DMS153 treated with DMSO at 0.1 percent for 48 hours (cell line): ENCODE measurements around the gene SLC25A21.

ENCODE experiments used
- DNase-seq: peaks from one replicate; lab custom pipeline; 2025; ENCODE audit not compliant: unreplicated experiment; lab: John Stamatoyannopoulos, UW

The SLC25A21 gene

GRCh38 chr14:36785511-36785910 is 386.9 kb downstream of the SLC25A21 start:
- no peak for DNase-seq

- no peak for DNase-seq
Observed at GRCh38 chr14:36784541-36784940, 387.9 kb downstream of the SLC25A21 start.

- DNase-seq = no peak
Observed at GRCh38 chr14:36781897-36782296, 390.5 kb downstream of the SLC25A21 start.

- no peak for DNase-seq
Observed at GRCh38 chr14:36773558-36773957, 398.8 kb downstream of the SLC25A21 start.

- peak; percentile 29 for DNase-seq
Observed at GRCh38 chr14:36773136-36773540, 399.3 kb downstream of the SLC25A21 start.

GRCh38 chr14:36771028-36771640 is 401.3 kb downstream of the SLC25A21 start:
- DNase-seq = peak; percentile 30

- DNase-seq = no peak
Observed at GRCh38 chr14:36768638-36769337, 403.6 kb downstream of the SLC25A21 start.

- peak; percentile 65 for DNase-seq
Observed at GRCh38 chr14:36767603-36768281, 404.7 kb downstream of the SLC25A21 start.

- no peak for DNase-seq
Observed at GRCh38 chr14:36766974-36767373, 405.4 kb downstream of the SLC25A21 start.

- DNase-seq = no peak
Observed at GRCh38 chr14:36757734-36758601, 414.4 kb downstream of the SLC25A21 start.

GRCh38 chr14:36756226-36756625 is 416.2 kb downstream of the SLC25A21 start:
- DNase-seq = no peak

- no peak for DNase-seq
Observed at GRCh38 chr14:36755756-36756155, 416.6 kb downstream of the SLC25A21 start.

GRCh38 chr14:36751920-36752319 is 420.5 kb downstream of the SLC25A21 start:
- DNase-seq = no peak

GRCh38 chr14:36751106-36751505 is 421.3 kb downstream of the SLC25A21 start:
- DNase-seq = no peak

GRCh38 chr14:36750244-36750643 is 422.2 kb downstream of the SLC25A21 start:
- DNase-seq = no peak

GRCh38 chr14:36748610-36749213 is 423.7 kb downstream of the SLC25A21 start:
- no peak for DNase-seq

GRCh38 chr14:36747411-36748184 is 424.8 kb downstream of the SLC25A21 start:
- no peak for DNase-seq

- DNase-seq = no peak
Observed at GRCh38 chr14:36746872-36747271, 425.5 kb downstream of the SLC25A21 start.

GRCh38 chr14:36741858-36742257 is 430.5 kb downstream of the SLC25A21 start:
- DNase-seq = no peak

GRCh38 chr14:36738269-36738668 is 434.1 kb downstream of the SLC25A21 start:
- no peak for DNase-seq
